Ascending aorta (tissue), 2 donors: ENCODE data around the gene NUDT3. TPM values are rescaled to one million over a fixed set of nuclear protein-coding genes. Genes with fewer than 3 reads are reported as not detected.

Source experiments
- DNase-seq, 2 donors: peaks; one replicate each; pipeline ENCODE4 v3.0.0-alpha.2; 2019; ENCODE audit warnings: low spot score in 2 of 2
- H3K27ac ChIP-seq, 2 donors: fragments of 200-600 bp; sonication (generic); one replicate each; pipeline ENCODE4 v1.5.1; 2016 to 2017; ENCODE audit warnings: mild to moderate bottlenecking in 1 of 2
- H3K27me3 ChIP-seq: fragments of 200-600 bp; sonication (generic); one replicate; pipeline ENCODE4 v1.5.1; 2017
- H3K36me3 ChIP-seq, 2 donors: fragments of 200-600 bp; sonication (generic); one replicate each; pipeline ENCODE4 v1.5.1; 2016
- H3K4me1 ChIP-seq, 2 donors: fragments of 200-600 bp; sonication (generic); one replicate each; pipeline ENCODE4 v1.5.1; 2016 to 2017; ENCODE audit warnings: mild to moderate bottlenecking in 1 of 2
- H3K4me3 ChIP-seq, 2 donors: fragments of 200-600 bp; sonication (generic); one replicate each; pipeline ENCODE4 v1.5.1; 2016 to 2017; ENCODE audit warnings: mild to moderate bottlenecking in 1 of 2
- H3K9me3 ChIP-seq, 2 donors: fragments of 200-600 bp; sonication (generic); one replicate each; pipeline ENCODE4 v1.5.1; 2016
- intact Hi-C: fragments of 100-400 bp; cut with DNase I; formaldehyde crosslinking; loops from one replicate; pipeline ENCODE4 v1.15.1; 2023
- total RNA-seq: library from RNA; depleted of rRNA; stranded (reverse); fragments of >200 nt; gene quantifications from one replicate; pipeline ENCODE4 v1.1.0, GENCODE V29; 2016
- TF ChIP-seq, protein P1 (sequence below), 3 experiments: fragments of 200-600 bp in 2 of 3; fragments of 450-650 bp in 1 of 3; sonication (generic) in 2 of 3; IDR thresholded peaks; one replicate each; pipeline ENCODE4 v1.5.1; 2016 to 2019; ENCODE audit warnings: antibody characterized with exemption in 3 of 3, mild to moderate bottlenecking in 1 of 3, moderate library complexity in 1 of 3

NUDT3 gene
- total RNA-seq, 1 donor from 2014 or later, result 18.8 TPM

DNA sequence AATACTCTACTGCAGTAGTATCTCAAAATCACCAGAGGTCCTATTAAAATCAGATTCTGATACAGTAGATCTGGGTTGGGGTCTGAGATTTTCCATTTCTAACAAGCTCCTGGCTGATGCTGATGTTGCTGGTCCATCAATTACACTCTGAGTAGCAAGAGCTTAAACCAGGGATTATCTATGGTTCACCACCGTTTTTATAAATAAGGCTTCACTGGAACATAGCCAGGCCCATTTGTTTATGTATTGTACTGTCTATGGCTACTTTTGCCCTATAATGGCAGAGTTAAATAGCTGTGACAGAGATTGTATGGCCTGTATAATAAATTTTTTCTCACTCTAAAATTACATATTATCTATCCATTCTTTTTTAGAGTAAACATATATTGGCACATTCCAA is 53.0 kb downstream of the NUDT3 start:
- Histone ChIP-seq H3K4me3 (no peak overlapping the region), H3K4me1 (peaks cover 10 to 42% of the 10 kb centered on the region in 2 donors), H3K36me3 (no peaks in the 10 kb centered on the region), H3K27ac (no peak overlapping the region), H3K9me3 (no peaks in the 10 kb centered on the region), H3K27me3 (no peaks in the 10 kb centered on the region)
- TF ChIP-seq, protein P1, sequence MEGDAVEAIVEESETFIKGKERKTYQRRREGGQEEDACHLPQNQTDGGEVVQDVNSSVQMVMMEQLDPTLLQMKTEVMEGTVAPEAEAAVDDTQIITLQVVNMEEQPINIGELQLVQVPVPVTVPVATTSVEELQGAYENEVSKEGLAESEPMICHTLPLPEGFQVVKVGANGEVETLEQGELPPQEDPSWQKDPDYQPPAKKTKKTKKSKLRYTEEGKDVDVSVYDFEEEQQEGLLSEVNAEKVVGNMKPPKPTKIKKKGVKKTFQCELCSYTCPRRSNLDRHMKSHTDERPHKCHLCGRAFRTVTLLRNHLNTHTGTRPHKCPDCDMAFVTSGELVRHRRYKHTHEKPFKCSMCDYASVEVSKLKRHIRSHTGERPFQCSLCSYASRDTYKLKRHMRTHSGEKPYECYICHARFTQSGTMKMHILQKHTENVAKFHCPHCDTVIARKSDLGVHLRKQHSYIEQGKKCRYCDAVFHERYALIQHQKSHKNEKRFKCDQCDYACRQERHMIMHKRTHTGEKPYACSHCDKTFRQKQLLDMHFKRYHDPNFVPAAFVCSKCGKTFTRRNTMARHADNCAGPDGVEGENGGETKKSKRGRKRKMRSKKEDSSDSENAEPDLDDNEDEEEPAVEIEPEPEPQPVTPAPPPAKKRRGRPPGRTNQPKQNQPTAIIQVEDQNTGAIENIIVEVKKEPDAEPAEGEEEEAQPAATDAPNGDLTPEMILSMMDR (IDR thresholded peaks at IDR 0.05), result no peak
- no peak for DNase-seq
- intact Hi-C loops, result no loop called here

DNA sequence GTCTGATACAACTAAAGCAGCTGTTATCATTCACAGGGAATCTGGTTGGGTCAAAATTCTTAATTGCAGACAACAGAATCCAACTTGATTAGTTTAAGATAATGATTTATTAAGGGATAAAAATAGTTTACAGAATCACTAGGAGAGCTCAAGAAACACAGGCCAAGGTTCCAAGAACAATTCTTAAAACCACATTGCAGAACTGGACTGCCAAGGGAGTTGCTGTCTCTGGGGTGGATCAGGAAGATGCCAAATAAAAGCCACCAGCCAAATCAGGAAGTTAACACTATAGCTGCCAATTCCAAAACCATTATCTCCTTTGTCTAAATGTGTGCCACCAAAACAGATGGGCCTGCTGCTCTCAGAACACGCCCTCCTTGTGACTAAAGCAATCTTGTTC is 53.7 kb downstream of the NUDT3 start:
- no peak for DNase-seq
- no peak overlapping the region for H3K4me3 ChIP-seq
- intact Hi-C loops, result no loop called here
- no peaks in the 10 kb centered on the region for H3K9me3 ChIP-seq
- H3K4me1 ChIP-seq, result peaks cover 10 to 47% of the 10 kb centered on the region in 2 donors
- no peak overlapping the region for H3K27ac ChIP-seq
- TF ChIP-seq, protein P1 (IDR thresholded peaks at IDR 0.05), result no peak
- H3K36me3 ChIP-seq, result no peaks in the 10 kb centered on the region
- no peaks in the 10 kb centered on the region for H3K27me3 ChIP-seq

- no peak for DNase-seq
- no peak overlapping the region for H3K27ac ChIP-seq
- no peaks in the 10 kb centered on the region for H3K36me3 ChIP-seq
- intact Hi-C loops, result no loop called here
- H3K9me3 ChIP-seq, result no peaks in the 10 kb centered on the region
- TF ChIP-seq, protein P1 (IDR thresholded peaks at IDR 0.05), result no peak
- no peaks in the 10 kb centered on the region for H3K27me3 ChIP-seq
- H3K4me3 ChIP-seq, result no peak overlapping the region
- H3K4me1 ChIP-seq, result peaks cover 10 to 51% of the 10 kb centered on the region in 2 donors
Observed at GRCh38 chr6:34338377-34338776, 54.1 kb downstream of the NUDT3 start.

DNA sequence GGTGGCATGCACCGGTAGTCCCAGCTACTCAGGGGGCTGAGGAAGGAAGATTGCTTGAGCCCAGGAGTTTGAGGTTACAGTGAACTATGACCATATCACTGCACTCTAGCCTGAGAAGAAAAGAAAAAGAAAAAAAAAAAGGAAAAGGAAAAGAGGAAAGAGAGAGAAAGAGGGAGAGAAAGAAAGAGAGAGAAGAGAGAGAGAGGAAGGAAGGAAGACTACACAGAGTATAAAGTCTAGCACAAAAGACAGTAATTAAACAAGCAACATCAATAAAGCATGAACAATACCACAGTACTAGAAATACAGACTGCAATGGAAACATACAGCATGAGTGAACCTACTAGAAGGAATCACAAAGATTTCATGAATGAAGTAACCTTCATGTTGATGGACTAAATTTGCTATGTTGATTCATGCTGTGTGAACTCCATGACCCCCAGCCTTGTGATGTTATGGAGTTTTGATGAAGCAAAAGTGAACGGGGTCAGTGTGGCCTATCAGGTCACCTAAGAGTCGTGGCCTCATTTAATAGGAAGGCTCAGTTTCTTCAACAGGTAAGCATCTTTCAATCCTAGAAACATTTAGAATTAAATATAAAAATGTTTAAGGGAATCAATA is 57.6 kb downstream of the NUDT3 start:
- Histone ChIP-seq H3K9me3 (no peaks in the 10 kb centered on the region), H3K4me1 (peaks cover 7 to 43% of the 10 kb centered on the region in 2 donors), H3K27me3 (no peaks in the 10 kb centered on the region), H3K4me3 (no peak overlapping the region), H3K36me3 (no peaks in the 10 kb centered on the region), H3K27ac (peak overlapping the region; percentile 46 to 48)
- intact Hi-C loops, result no loop called here
- TF ChIP-seq, protein P1 (IDR thresholded peaks at IDR 0.05), result no peak
- no peak for DNase-seq

GRCh38 chr6:34333858-34334257 is 58.6 kb downstream of the NUDT3 start:
- peak overlapping the region in 1 of 2 donors; percentile 46 for H3K27ac ChIP-seq
- H3K4me1 ChIP-seq, result peaks cover 4 to 41% of the 10 kb centered on the region in 2 donors
- TF ChIP-seq, protein P1 (IDR thresholded peaks at IDR 0.05), result no peak
- DNase-seq, result no peak
- intact Hi-C loops, result no loop called here
- H3K4me3 ChIP-seq, result no peak overlapping the region
- no peaks in the 10 kb centered on the region for H3K9me3 ChIP-seq
- H3K27me3 ChIP-seq, result no peaks in the 10 kb centered on the region
- no peaks in the 10 kb centered on the region for H3K36me3 ChIP-seq
